ENCODE results near the gene MED9. TPM values are rescaled to one million over a fixed set of nuclear protein-coding genes. Genes with fewer than 3 reads are reported as not detected.

MED9 gene
- total and polyA plus RNA-seq, 11 donors: 26.3 to 64.4 (median 34.2) TPM

GRCh38 chr17:17437893-17438292 lies 38.9 kb upstream of the MED9 start:
- intact Hi-C loops (cut with DNase I): loop anchor here in 1 of 10 donors (5.0 kb wide), 1 partner anchor 81 kb away; no protein-coding TSS in a partner anchor
- DNase-seq: no peak
- Histone ChIP-seq H3K36me3 (no peaks in the 10 kb centered on the region), H3K9me3 (no peaks in the 10 kb centered on the region), H3K27ac (no peak overlapping the region), H3K4me3 (no peak overlapping the region), H3K4me1 (peaks cover 0 to 9% (median 0%) of the 10 kb centered on the region in 12 donors), H3K27me3 (no peaks in the 10 kb centered on the region)
- no peak for TF ChIP-seq POLR2A (IDR thresholded peaks at IDR 0.05)
- TF ChIP-seq, protein P1, sequence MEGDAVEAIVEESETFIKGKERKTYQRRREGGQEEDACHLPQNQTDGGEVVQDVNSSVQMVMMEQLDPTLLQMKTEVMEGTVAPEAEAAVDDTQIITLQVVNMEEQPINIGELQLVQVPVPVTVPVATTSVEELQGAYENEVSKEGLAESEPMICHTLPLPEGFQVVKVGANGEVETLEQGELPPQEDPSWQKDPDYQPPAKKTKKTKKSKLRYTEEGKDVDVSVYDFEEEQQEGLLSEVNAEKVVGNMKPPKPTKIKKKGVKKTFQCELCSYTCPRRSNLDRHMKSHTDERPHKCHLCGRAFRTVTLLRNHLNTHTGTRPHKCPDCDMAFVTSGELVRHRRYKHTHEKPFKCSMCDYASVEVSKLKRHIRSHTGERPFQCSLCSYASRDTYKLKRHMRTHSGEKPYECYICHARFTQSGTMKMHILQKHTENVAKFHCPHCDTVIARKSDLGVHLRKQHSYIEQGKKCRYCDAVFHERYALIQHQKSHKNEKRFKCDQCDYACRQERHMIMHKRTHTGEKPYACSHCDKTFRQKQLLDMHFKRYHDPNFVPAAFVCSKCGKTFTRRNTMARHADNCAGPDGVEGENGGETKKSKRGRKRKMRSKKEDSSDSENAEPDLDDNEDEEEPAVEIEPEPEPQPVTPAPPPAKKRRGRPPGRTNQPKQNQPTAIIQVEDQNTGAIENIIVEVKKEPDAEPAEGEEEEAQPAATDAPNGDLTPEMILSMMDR (IDR thresholded peaks at IDR 0.05): no peak
- WGBS, 4 donors: 80 to 94% (median 84%) methylated on average over 3 of the region's 3 CpGs
- ATAC-seq: no peak

DNA sequence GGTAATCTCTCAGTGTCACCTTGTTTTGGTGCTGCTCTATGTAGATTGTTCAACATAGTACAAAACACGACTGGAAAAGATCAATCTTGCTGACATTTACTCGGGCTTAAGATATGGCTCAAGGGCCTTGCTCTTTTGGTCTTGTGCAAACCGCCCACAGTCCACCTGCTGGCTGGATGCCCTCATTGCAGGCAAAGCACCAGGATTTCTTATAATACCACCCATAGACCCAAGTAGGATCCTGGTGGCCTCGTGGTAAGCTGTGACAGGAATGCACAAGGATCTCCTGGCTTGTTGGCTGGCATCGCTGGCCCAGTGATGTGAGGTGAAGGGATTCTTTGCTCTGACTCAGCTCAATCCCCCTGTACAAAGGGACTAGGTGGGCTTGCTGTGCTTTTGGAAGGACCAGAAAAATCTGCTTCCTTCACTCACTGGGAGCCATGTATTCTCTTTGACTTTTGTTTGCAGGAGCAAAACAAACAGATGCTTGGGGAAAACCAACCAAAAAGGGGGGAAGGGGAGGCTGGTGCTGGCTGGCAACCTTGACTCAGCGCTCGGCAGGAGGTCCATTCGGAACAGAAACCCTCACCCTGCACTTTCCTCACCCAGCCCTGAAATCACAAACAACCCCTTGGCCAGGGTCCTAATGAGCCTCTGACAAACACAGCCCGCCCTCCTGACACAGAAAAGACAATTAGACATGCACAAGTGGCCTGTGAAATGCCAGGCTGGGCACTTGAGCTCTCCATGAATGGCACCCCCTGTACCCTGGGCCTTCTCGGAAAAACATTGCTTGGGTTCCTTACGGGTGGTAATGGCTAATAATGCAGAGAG lies 36.6 kb upstream of the MED9 start:
- peaks cover 0 to 9% (median 0%) of the 10 kb centered on the region in 12 donors for H3K4me1 ChIP-seq
- DNase-seq (peak in 4 of 5 donors; percentile 39 to 81 (median 48)), ATAC-seq (peak; percentile 10 to 69 (median 51))
- no peak overlapping the region for H3K27ac ChIP-seq
- no peaks in the 10 kb centered on the region for H3K36me3 ChIP-seq
- no peak for TF ChIP-seq POLR2A (IDR thresholded peaks at IDR 0.05)
- TF ChIP-seq, protein P1 (IDR thresholded peaks at IDR 0.05): peak; percentile 40 to 67 (median 50)
- H3K4me3 ChIP-seq: no peak overlapping the region
- intact Hi-C loops (cut with DNase I): loop anchor here in 2 of 10 donors (1.0 to 10.0 kb wide), 2 partner anchors 85 kb away; no protein-coding TSS in a partner anchor
- 66 to 72% (median 70%) methylated on average over 10 to 11 of the region's 11 CpGs for WGBS, 4 donors
- H3K27me3 ChIP-seq: no peaks in the 10 kb centered on the region
- no peaks in the 10 kb centered on the region for H3K9me3 ChIP-seq

- DNase-seq (no peak), ATAC-seq (no peak)
- 95 to 97% (median 95%) methylated on average over 11 of the region's 11 CpGs for WGBS, 4 donors
- TF ChIP-seq, protein P1 (IDR thresholded peaks at IDR 0.05): no peak
- TF ChIP-seq POLR2A (IDR thresholded peaks at IDR 0.05): no peak
- no peak overlapping the region for H3K4me3 ChIP-seq
- no peaks in the 10 kb centered on the region for H3K27me3 ChIP-seq
- intact Hi-C loops (cut with DNase I): loop anchor here in 2 of 10 donors (1.0 to 10.0 kb wide), 2 partner anchors 86 kb away; no protein-coding TSS in a partner anchor
- H3K27ac ChIP-seq: no peak overlapping the region
- H3K36me3 ChIP-seq: no peaks in the 10 kb centered on the region
- no peaks in the 10 kb centered on the region for H3K9me3 ChIP-seq
- H3K4me1 ChIP-seq: peaks cover 0 to 14% (median 6%) of the 10 kb centered on the region in 12 donors
These were observed 35.7 kb upstream of the MED9 start for GRCh38 chr17:17440938-17441675.

DNA sequence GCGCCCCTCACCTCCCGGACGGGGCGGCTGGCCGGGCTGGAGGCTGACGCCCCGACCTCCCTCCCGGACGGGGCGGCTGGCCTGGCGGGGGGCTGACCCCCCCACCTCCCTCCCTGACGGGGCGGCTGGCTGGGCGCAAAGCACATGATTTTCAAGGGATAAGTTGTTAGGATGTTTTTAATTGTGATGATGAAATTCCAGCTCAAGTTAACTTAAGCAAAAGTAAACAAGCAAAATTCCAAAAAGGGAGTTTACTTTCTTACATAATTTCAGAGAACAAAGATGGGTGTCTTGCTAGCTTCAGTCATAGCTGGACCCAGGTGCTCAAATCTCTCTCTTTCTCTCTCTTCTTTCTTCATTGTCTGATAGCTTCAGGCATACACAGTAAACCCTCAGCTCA lies 33.6 kb upstream of the MED9 start:
- TF ChIP-seq, protein P1 (IDR thresholded peaks at IDR 0.05): no peak
- TF ChIP-seq POLR2A (IDR thresholded peaks at IDR 0.05): no peak
- H3K27ac ChIP-seq: no peak overlapping the region
- intact Hi-C loops (cut with DNase I): loop anchor here in 1 of 10 donors (10.0 kb wide), 1 partner anchor 88 kb away; no protein-coding TSS in a partner anchor
- 91 to 93% (median 92%) methylated on average over 10 to 14 of the region's 14 CpGs for WGBS, 4 donors
- ATAC-seq (no peak), DNase-seq (no peak)
- no peaks in the 10 kb centered on the region for H3K36me3 ChIP-seq
- no peak overlapping the region for H3K4me3 ChIP-seq
- peaks cover 0 to 16% (median 8%) of the 10 kb centered on the region in 12 donors for H3K4me1 ChIP-seq
- no peaks in the 10 kb centered on the region for H3K9me3 ChIP-seq
- H3K27me3 ChIP-seq: no peaks in the 10 kb centered on the region

Measured in heart left ventricle (tissue), 16 donors.